K562 (cell line): ENCODE measurements around the gene MTFR2. TPM values are rescaled to one million over a fixed set of nuclear protein-coding genes. Genes with fewer than 3 reads are reported as not detected.

Experiments
- BDP1 ChIP-seq: IDR thresholded peaks from 3 replicates; pipeline ENCODE4 v1.6.1; 2011; ENCODE audit not compliant: insufficient read length, insufficient read depth
- CTBP1 ChIP-seq: fragments of 450-650 bp; IDR thresholded peaks from 2 replicates; pipeline ENCODE4 v1.6.1; 2016; ENCODE audit warnings: borderline replicate concordance
- CTCF ChIP-seq, 3 experiments: IDR thresholded peaks in 2 of 3; conservative IDR thresholded peaks in 1 of 3; 2 replicates each; pipeline ENCODE4 v1.5.1; 2011 to 2012; ENCODE audit warnings: low read length in 3 of 3, mild to moderate bottlenecking in 3 of 3, control low read depth in 2 of 3, improper control_type of control experiment in 1 of 3, inconsistent platforms in 1 of 3, low read depth in 1 of 3, mixed read lengths in 1 of 3, moderate library complexity in 1 of 3; ENCODE audit not compliant: insufficient read depth in 2 of 3
- FOXA1 ChIP-seq: fragments of 450-650 bp; IDR thresholded peaks from 2 replicates; pipeline ENCODE4 v1.6.1; 2016; ENCODE audit warnings: mild to moderate bottlenecking, borderline replicate concordance
- GATAD2A ChIP-seq: fragments of 450-650 bp; IDR thresholded peaks from 2 replicates; pipeline ENCODE4 v1.6.1; 2017
- HMG20A ChIP-seq: fragments of 450-650 bp; formaldehyde crosslinking; conservative IDR thresholded peaks from 2 replicates; pipeline ENCODE4 v1.4.0; 2020; ENCODE audit warnings: mild to moderate bottlenecking, mixed read lengths
- JUN ChIP-seq, 2 experiments: sonication (generic) in 1 of 2; formaldehyde crosslinking in 1 of 2; IDR thresholded peaks; 2 replicates each; pipeline versions ENCODE4 v1.6.1 to v1.8.0; 2012 to 2022; ENCODE audit warnings: borderline replicate concordance in 2 of 2, mild to moderate bottlenecking in 2 of 2, improper control_type of control experiment in 1 of 2, low read depth in 1 of 2, low read length in 1 of 2, missing genetic modification reagents in 1 of 2
- KLF6 ChIP-seq: fragments of 250-450 bp; sonication (Bioruptor Pico); IDR thresholded peaks from 2 replicates; pipeline ENCODE4 v1.4.0; 2020; ENCODE audit warnings: mild to moderate bottlenecking, moderate library complexity, borderline replicate concordance
- NKRF ChIP-seq: fragments of 450-650 bp; IDR thresholded peaks from 2 replicates; pipeline ENCODE4 v1.6.1; 2016; ENCODE audit warnings: borderline replicate concordance
- PBX2 ChIP-seq, 2 experiments: IDR thresholded peaks in 1 of 2; conservative IDR thresholded peaks in 1 of 2; 2 replicates each; pipeline ENCODE4 v1.6.1; 2016; ENCODE audit warnings: low read depth in 2 of 2, mild to moderate bottlenecking in 1 of 2, missing compliant biosample characterization in 1 of 2, missing genetic modification characterization in 1 of 2, moderate library complexity in 1 of 2
- TAF15 ChIP-seq: fragments of 200-400 bp; formaldehyde crosslinking; IDR thresholded peaks from 2 replicates; pipeline ENCODE4 v1.6.1; 2017; ENCODE audit warnings: mild to moderate bottlenecking, low read depth, low read length, moderate library complexity
- ZNF239 ChIP-seq: fragments of 250-450 bp; sonication (Bioruptor Pico); IDR thresholded peaks from 2 replicates; pipeline ENCODE4 v1.4.0; 2020; ENCODE audit warnings: mild to moderate bottlenecking
- ZNF41 ChIP-seq: fragments of 250-450 bp; sonication (Bioruptor Pico); conservative IDR thresholded peaks from 2 replicates; pipeline ENCODE4 v1.4.0; 2020; ENCODE audit warnings: mild to moderate bottlenecking
- ZNF609 ChIP-seq: sonication (generic); formaldehyde crosslinking; IDR thresholded peaks from 2 replicates; pipeline ENCODE4 v1.8.1; 2023; ENCODE audit warnings: missing genetic modification reagents, mild to moderate bottlenecking, borderline replicate concordance
- polyA plus RNA-seq, 8 experiments: library from polyadenylated mRNA; depleted of rRNA in 4 of 8; stranded (reverse) in 5 of 8; unstranded in 3 of 8; fragments of >200 nt; fragmentation: Nextera tagmentation in 2 of 8; fragmentation: Illumina TruSeq in 1 of 8; extraction: Ambion mirVana in 2 of 8; extraction: Trizol in 1 of 8; gene quantifications; 2 replicates each; pipeline versions ENCODE4 v1.2.1 to v1.2.3, GENCODE V29; 2011 to 2014; ENCODE audit warnings: inconsistent platforms in 1 of 8, missing spikeins in 1 of 8
- total RNA-seq, 7 experiments: library from RNA; depleted of rRNA in 6 of 7; stranded (reverse); fragments of >200 nt in 6 of 7; fragmentation: Illumina TruSeq in 2 of 7; extraction: Trizol in 2 of 7; gene quantifications; 2 replicates each; pipeline versions ENCODE4 v1.2.1 to v1.2.3, GENCODE V29; 2011 to 2021; ENCODE audit warnings: low replicate concordance in 1 of 7

MTFR2 gene
- total and polyA plus RNA-seq, 9 of the 15 experiments (the other 6 are each of a cell fraction or from before 2014, with no cell fraction given) = 10.1 to 63.3 (median 45.9) TPM

GRCh38 chr6:136288566-136289326, 38.6 kb upstream of the MTFR2 start (continued):
- TF ChIP-seq CTCF (IDR thresholded peaks at IDR 0.05 in 2 of 3, conservative IDR thresholded peaks at IDR 0.05 in 1 of 3; ENCODE audit: insufficient read depth in 2 of 3, low read depth in 1 of 3, low read length in 3 of 3) (peak in 2 of 3 experiments; percentile 40 to 43; a peak in 3 of 6 replicates), GATAD2A (no peak), PBX2 (CRISPR knock-in tag; IDR thresholded peaks at IDR 0.05; ENCODE audit: low read depth) (no peak), PBX2 (tag; conservative IDR thresholded peaks at IDR 0.05; ENCODE audit: low read depth) (peak; percentile 66), ZNF239 (no peak), ZNF41 (CRISPR knock-in tag) (no peak; the same call in 1 of the 2 replicates), TAF15 (no peak), NKRF (peak; percentile 82; the same call in 1 of the 2 replicates), HMG20A (CRISPR knock-in tag) (no peak), BDP1 (no peak), FOXA1 (no peak), ZNF609 (no peak), CTBP1 (no peak; the same call in 1 of the 2 replicates), KLF6 (CRISPR knock-in tag) (no peak), JUN (IDR thresholded peaks at IDR 0.05; ENCODE audit: borderline replicate concordance, low read depth, low read length) (no peak), JUN (CRISPR knock-in tag; IDR thresholded peaks at IDR 0.05; ENCODE audit: borderline replicate concordance) (no peak)
